HG03565 (cell line): Measurements from ENCODE around the gene TBC1D32.
"Not testable (repeated sequence)": the region's sequence is repeated elsewhere in the genome, so short reads cannot be mapped to it uniquely, and the experiment has no call there.

Experiments
- ATAC-seq: cut with Tn5 transposase; IDR thresholded peaks from one replicate; pipeline ENCODE4 v1.9.1; 2021; ENCODE audit warnings: mild to moderate bottlenecking, moderate library complexity; ENCODE audit not compliant: unreplicated experiment

TBC1D32 gene

DNA sequence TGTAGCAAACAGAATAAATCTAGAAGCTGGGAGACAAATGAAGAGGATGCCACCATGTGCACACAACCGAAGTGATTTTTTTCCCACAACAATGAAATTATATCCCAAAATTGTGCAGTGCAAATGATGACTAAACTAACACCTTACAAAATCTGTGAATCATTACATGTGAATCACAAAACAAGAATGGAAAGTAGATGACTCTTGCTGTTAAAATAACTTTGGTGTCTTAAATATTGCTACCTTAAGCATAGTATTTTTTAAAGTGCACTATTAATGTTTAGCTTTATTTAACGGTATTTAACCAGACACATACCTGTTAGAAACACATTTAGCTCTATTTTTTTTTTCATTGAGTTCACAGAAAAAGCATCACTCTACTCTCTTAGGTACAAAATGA, 190.8 kb downstream of the TBC1D32 start:
- no peak for ATAC-seq

DNA sequence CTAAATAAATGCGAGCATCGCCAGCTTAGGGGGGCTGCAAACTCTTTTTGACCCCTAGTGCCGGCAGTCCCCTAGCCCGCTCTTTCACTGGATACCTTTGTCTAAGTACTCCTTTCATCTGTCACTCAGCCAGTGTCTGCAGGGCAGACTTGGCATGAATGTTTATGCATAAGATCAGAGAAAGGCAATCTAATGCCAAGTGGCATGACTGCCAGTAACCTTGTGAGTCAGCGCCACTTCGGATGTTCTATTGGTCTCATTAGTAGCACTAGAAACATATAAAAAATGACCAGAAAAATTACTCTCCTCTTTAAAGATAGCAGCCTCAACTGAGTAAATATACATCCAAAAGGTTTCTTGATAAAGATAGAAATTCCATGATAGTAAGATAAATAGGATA, 192.2 kb downstream of the TBC1D32 start:
- no peak for ATAC-seq

DNA sequence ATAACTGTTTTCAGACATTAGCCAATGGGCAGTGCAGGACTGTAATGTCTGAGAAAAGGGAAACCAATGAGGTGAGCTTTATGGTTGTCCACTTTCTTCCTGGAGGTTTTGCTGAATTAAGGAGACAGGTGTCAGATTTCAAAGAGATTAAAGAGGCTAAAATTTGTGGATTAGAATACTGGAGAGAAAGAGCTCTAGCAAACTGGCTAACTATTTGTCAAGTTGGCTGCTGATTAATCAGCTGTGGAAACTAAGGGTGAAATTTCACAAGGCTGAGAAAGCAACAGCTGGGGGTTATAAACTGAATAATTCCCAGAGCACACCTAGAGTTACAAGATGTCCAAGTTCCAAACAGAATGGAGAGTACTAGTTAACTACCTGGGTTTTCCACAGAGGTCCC, 198.9 kb downstream of the TBC1D32 start:
- no peak for ATAC-seq

GRCh38 chr6:121134922-121135321, 199.4 kb downstream of the TBC1D32 start:
- no peak for ATAC-seq

DNA sequence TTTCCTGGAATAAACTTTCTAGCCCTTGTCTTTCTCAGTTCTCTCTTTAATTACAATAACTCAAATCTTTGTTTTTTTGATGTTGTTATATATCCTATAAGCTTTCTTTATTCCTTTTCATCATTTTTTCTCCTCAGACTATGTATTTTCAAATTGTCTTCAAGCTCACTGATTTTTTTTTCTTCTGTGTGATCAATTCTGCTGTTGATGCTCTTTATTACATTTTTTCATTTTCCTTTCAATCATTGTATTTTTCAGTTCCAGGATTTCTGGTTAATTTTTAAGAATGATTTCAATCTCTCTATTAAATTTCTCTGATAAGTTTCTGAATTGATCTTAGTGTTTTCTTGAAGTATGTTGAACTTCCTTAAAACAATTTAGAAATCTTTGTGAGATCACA, 209.7 kb downstream of the TBC1D32 start:
- no peak for ATAC-seq

- no peak for ATAC-seq
Observed at GRCh38 chr6:121112356-121112755, 221.9 kb downstream of the TBC1D32 start.

DNA sequence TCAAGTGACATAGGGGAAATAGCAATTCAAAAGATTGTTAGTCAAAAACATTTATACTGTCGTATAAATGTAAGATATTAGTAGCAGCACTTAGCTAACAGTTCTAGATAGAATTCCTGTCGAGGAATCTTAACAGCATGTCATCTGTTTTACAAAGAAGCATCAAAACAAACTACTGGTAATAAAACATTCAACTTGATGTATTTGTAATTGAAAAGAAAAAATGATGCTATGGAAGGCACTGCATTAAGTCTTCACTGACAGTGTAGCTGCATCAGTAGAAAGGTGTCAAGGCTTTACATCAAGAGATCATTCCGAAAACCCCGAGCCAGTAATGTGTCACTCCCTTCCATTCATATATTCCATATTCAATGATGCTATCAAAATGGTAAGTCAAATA, 223.5 kb downstream of the TBC1D32 start:
- no peak for ATAC-seq

- no peak for ATAC-seq
Observed at GRCh38 chr6:121106962-121107361, 227.3 kb downstream of the TBC1D32 start.

- no peak for ATAC-seq
Observed at GRCh38 chr6:121105461-121105860, 228.8 kb downstream of the TBC1D32 start.

DNA sequence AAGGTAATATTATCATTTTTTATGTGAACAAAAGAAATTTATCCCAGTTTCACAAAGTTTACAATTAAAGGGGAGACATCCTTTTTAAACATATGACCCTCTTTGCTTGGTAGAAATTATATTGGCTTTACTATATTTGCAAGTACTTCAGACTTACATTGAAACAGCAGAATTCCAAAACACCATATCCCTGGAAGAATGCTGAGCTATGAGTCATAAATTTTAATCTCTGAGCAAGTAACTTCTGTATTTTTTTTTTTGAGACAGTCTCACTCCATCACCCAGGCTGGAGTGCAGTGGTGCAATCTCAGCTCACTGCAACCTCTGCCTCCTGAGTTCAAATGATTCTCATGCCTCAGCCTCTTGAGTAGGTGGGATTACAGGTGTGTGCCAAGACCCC, 240.4 kb downstream of the TBC1D32 start:
- ATAC-seq = no peak

DNA sequence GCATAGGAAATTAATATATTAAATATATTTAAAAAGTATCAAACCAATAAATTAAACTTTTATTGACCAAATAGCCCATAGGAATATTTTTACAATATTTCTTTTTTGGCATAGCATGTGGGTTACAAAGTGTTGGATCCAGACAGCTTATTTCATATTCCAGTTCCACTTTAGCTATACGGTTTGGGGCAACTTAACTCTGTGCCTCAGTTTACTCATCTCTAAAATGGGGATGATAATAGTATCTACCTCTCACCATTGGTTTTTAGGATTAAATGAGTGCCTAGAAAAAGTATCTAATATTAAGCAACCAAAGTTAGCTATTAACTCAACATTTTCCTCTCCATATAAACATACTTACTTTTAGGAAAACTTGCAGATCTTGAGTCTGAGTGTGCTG, 243.8 kb downstream of the TBC1D32 start:
- no peak for ATAC-seq

GRCh38 chr6:121086876-121087275, 247.4 kb downstream of the TBC1D32 start:
- ATAC-seq = no peak

GRCh38 chr6:121076119-121076518, 258.2 kb downstream of the TBC1D32 start:
- no peak for ATAC-seq

DNA sequence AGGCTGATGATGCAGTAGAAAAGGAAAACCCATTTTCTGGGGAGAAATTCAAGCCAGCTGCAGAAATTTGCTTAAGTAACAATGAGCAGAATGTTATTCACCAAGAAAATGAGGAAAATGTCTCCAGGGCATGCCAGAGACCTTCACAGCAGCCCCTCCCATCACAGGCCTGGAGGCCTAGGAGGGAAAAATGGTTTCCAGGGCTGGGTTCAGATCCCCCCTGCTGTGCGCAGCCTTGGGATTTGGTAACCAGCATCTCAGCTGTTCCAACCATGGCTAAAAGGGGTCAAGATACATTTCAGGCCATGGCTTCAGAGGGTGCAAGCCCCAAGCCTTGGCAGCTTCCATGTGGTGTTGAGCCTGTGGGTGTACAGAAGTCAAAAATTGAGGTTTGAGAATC, 265.5 kb downstream of the TBC1D32 start:
- not testable (repeated sequence) for ATAC-seq

GRCh38 chr6:121067381-121067780, 266.9 kb downstream of the TBC1D32 start:
- no peak for ATAC-seq

DNA sequence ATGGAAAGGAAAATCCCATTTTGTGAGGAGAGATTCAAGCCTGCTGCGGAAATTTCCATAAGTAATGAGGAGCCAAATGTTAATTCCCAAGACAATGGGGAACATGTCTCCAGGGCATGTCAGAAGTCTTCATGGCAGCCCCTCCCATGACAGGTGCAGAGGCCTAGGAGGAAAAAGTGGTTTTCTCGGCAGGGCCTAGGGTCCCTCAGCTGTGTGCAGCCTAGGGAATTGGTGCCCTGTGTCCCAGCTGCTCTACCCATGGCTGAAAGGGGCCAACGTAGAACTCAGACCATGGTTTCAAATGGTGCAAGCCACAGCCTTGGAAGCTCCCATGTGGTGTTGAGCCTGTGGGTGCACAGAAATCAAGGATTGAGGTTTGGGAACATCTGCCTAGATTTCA, 269.9 kb downstream of the TBC1D32 start:
- ATAC-seq = no peak

DNA sequence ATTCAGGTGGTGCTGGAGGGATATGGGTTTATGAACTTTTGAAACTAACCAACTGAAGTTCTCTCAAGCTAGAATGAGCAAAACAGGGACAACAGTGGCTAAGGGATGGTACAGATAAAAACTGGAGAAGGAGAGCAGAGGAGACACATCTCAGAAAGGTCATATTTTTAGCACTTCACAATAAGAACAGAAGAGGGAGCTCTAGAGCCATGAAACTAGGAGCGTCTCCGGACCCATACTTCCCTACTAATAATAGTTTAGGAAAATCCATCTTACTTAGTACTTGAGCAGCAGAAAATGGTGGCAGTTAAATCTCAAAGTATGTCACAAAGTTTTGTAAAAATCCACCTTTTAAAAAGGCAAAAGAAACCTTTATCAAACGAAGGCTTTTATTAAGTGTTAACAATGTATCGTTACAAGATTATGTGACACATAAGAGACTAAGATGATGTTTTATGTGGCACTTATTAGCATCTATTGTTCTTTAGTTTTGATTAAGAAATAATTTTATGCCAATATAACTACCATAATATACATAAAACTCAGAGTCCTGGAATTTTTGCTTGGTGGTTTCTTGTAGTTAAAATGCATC, 278.6 kb downstream of the TBC1D32 start:
- peak; percentile 79 for ATAC-seq

- not testable (repeated sequence) for ATAC-seq
Observed at GRCh38 chr6:121048593-121048992, 285.7 kb downstream of the TBC1D32 start.

DNA sequence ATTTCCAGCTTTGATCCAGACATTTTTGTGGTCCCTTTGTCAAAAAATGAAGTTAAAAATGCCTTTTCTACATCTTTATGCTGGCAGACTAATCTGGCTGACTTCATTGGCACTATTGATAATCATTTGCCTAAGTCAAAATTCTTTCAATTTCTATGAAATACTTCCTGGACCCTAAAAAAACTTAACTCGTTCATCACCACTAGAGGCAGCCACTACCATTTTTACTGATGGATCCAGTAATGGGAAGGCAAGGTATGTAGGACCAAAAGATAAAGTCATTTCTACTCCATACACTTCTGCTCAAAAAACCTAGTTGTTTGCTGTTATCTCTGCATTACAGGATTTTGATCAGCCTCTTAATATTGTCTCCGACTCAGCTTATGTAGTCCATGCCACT, 289.4 kb downstream of the TBC1D32 start:
- ATAC-seq = not testable (repeated sequence)

GRCh38 chr6:121043706-121044105, 290.6 kb downstream of the TBC1D32 start:
- not testable (repeated sequence) for ATAC-seq

GRCh38 chr6:121043211-121043610, 291.1 kb downstream of the TBC1D32 start:
- not testable (repeated sequence) for ATAC-seq

DNA sequence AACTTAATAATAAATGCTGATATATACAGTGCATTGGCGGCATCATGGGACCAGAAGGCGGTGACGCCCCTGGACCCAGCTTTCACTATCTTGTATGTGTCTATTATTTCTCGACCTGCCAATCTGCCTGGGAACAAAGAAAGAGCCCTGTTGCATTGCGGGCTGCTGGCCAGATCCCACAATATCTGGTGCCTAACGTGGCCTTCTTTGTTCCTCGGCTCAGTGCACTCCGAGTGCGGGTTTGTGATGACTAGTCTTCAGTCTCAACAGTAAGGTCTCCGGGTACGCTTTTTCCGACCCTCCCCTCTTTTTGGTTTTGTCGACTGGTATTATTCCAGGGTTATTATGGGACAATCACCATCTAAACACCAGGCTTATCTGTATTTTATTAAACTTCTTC, 291.5 kb downstream of the TBC1D32 start:
- no peak for ATAC-seq

DNA sequence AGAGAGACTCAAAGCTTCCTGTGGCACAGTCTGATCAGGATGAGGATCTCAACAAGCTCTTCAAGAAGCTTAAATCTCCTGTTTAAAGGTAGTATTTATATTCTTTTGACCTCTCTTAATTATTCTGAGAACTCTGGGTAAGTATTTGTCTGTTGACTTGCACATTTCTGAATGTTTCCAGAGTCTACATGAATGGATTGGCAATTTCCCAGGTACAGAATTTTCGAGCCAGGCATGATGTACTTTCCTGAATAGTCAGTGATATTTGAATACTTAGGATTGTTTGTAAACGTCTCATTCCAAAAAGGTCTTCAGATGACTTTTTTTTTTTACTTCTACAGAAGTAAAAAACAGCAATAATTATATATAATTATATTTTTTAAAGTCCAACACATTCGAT, 293.4 kb downstream of the TBC1D32 start:
- ATAC-seq = no peak
